ENCODE measurements around the gene KRT82. TPM values are rescaled to one million over a fixed set of nuclear protein-coding genes. Genes with fewer than 3 reads are reported as not detected.

The KRT82 gene
- polyA plus RNA-seq, 1 of the 3 experiments (the other 2 are of a cell fraction): not detected

DNA sequence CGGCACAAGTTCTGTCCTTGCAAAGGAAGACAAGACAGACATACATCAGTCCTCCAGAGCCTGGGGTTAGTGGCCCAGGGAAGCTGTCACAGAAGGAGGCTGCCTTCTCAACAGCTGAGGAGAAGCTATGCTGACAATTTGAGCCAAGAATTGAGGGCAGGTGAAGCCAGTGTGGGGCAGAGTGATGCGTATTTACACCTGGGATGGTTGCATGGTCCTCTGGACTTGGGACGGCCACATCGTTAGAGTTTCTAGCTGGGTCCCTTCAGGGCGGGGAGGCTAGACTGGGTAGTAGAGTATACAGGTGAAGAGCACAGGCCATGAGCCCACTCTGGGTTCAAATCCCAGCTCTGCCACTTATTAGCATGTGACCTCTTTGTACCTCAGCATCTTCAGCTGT is 55.3 kb downstream of the KRT82 start:
- Histone ChIP-seq H3K4me2 (no peak overlapping the region), H3K9me2 (no peaks in the 10 kb centered on the region), H3K4me1 (ENCODE audit: control insufficient read depth in 1 of 2, insufficient read depth in 2 of 2, low read depth in 1 of 2, low read length in 1 of 2) (no peaks in the 10 kb centered on the region; a peak in 1 of 4 replicates), H3K9ac (no peak overlapping the region), H2AFZ (ENCODE audit: low read depth) (no peak overlapping the region), H3K4me3 (ENCODE audit: low read depth in 2 of 2, low read length in 1 of 2) (no peak overlapping the region), H3K9me3 (no peaks in the 10 kb centered on the region), H3K27ac (ENCODE audit: low read depth in 2 of 2, low read length in 1 of 2) (no peak overlapping the region), H3K79me2 (ENCODE audit: insufficient read depth) (no peaks in the 10 kb centered on the region), H4K20me1 (ENCODE audit: insufficient read depth) (no peaks in the 10 kb centered on the region), H3F3A (replicated peaks; ENCODE audit: insufficient read depth) (no peaks in the 10 kb centered on the region), H3K36me3 (replicated peaks in 1 of 2; ENCODE audit: control insufficient read depth in 1 of 2, insufficient read depth in 2 of 2, low read length in 1 of 2) (no peaks in the 10 kb centered on the region), H3K27me3 (ENCODE audit: insufficient read depth) (peaks cover 40% of the 10 kb centered on the region)
- POLR2A ChIA-PET: no interaction called here
- TF ChIP-seq NFIC (IDR thresholded peaks at IDR 0.05; ENCODE audit: borderline replicate concordance): no peak
- TF ChIP-seq, protein P1, sequence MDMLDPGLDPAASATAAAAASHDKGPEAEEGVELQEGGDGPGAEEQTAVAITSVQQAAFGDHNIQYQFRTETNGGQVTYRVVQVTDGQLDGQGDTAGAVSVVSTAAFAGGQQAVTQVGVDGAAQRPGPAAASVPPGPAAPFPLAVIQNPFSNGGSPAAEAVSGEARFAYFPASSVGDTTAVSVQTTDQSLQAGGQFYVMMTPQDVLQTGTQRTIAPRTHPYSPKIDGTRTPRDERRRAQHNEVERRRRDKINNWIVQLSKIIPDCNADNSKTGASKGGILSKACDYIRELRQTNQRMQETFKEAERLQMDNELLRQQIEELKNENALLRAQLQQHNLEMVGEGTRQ (IDR thresholded peaks at IDR 0.05; ENCODE audit: borderline replicate concordance, low read depth, low read length): no peak
- no peak for TF ChIP-seq ELF1 (IDR thresholded peaks at IDR 0.05)
- TF ChIP-seq JUND (IDR thresholded peaks at IDR 0.05): no peak
- no peak for TF ChIP-seq EZH2phosphoT487 (IDR thresholded peaks at IDR 0.05; ENCODE audit: borderline replicate concordance, low read depth)
- TF ChIP-seq GATA2 (CRISPR knock-in tag; IDR thresholded peaks at IDR 0.05): no peak
- no peak for TF ChIP-seq SIN3A (IDR thresholded peaks at IDR 0.05; ENCODE audit: borderline replicate concordance, low read depth, low read length)
- no peak for TF ChIP-seq RAD21 (IDR thresholded peaks at IDR 0.05; ENCODE audit: low read length)
- no peak for TF ChIP-seq RFX5 (IDR thresholded peaks at IDR 0.05; ENCODE audit: low read length)
- no peak for TF ChIP-seq SMC3 (IDR thresholded peaks at IDR 0.05; ENCODE audit: low read depth, low read length)
- no peak for TF ChIP-seq CHD2 (IDR thresholded peaks at IDR 0.05; ENCODE audit: low read length, partially characterized antibody)
- no peak for TF ChIP-seq MEF2A (IDR thresholded peaks at IDR 0.05; ENCODE audit: borderline replicate concordance, low read depth)
- no peak for TF ChIP-seq YY1 (IDR thresholded peaks at IDR 0.05; ENCODE audit: low read depth)
- TF ChIP-seq FOSL2 (IDR thresholded peaks at IDR 0.05; ENCODE audit: borderline replicate concordance, low read depth): no peak
- TF ChIP-seq, protein P2, sequence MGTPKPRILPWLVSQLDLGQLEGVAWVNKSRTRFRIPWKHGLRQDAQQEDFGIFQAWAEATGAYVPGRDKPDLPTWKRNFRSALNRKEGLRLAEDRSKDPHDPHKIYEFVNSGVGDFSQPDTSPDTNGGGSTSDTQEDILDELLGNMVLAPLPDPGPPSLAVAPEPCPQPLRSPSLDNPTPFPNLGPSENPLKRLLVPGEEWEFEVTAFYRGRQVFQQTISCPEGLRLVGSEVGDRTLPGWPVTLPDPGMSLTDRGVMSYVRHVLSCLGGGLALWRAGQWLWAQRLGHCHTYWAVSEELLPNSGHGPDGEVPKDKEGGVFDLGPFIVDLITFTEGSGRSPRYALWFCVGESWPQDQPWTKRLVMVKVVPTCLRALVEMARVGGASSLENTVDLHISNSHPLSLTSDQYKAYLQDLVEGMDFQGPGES (IDR thresholded peaks at IDR 0.05; ENCODE audit: low read depth, low read length): no peak
- no peak for TF ChIP-seq TEAD4 (IDR thresholded peaks at IDR 0.05; ENCODE audit: borderline replicate concordance, insufficient read depth)
- TF ChIP-seq, protein P3, sequence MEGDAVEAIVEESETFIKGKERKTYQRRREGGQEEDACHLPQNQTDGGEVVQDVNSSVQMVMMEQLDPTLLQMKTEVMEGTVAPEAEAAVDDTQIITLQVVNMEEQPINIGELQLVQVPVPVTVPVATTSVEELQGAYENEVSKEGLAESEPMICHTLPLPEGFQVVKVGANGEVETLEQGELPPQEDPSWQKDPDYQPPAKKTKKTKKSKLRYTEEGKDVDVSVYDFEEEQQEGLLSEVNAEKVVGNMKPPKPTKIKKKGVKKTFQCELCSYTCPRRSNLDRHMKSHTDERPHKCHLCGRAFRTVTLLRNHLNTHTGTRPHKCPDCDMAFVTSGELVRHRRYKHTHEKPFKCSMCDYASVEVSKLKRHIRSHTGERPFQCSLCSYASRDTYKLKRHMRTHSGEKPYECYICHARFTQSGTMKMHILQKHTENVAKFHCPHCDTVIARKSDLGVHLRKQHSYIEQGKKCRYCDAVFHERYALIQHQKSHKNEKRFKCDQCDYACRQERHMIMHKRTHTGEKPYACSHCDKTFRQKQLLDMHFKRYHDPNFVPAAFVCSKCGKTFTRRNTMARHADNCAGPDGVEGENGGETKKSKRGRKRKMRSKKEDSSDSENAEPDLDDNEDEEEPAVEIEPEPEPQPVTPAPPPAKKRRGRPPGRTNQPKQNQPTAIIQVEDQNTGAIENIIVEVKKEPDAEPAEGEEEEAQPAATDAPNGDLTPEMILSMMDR (IDR thresholded peaks at IDR 0.05): no peak
- TF ChIP-seq, protein P4, sequence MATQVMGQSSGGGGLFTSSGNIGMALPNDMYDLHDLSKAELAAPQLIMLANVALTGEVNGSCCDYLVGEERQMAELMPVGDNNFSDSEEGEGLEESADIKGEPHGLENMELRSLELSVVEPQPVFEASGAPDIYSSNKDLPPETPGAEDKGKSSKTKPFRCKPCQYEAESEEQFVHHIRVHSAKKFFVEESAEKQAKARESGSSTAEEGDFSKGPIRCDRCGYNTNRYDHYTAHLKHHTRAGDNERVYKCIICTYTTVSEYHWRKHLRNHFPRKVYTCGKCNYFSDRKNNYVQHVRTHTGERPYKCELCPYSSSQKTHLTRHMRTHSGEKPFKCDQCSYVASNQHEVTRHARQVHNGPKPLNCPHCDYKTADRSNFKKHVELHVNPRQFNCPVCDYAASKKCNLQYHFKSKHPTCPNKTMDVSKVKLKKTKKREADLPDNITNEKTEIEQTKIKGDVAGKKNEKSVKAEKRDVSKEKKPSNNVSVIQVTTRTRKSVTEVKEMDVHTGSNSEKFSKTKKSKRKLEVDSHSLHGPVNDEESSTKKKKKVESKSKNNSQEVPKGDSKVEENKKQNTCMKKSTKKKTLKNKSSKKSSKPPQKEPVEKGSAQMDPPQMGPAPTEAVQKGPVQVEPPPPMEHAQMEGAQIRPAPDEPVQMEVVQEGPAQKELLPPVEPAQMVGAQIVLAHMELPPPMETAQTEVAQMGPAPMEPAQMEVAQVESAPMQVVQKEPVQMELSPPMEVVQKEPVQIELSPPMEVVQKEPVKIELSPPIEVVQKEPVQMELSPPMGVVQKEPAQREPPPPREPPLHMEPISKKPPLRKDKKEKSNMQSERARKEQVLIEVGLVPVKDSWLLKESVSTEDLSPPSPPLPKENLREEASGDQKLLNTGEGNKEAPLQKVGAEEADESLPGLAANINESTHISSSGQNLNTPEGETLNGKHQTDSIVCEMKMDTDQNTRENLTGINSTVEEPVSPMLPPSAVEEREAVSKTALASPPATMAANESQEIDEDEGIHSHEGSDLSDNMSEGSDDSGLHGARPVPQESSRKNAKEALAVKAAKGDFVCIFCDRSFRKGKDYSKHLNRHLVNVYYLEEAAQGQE (IDR thresholded peaks at IDR 0.05; ENCODE audit: low read depth, low read length): no peak
- CTCF ChIA-PET: interaction anchor here (1.1 to 3.1 kb wide), 5 partner anchors 21 to 534 kb away, joined by 3 to 18 read pairs (median 4); no protein-coding TSS in a partner anchor
- 63% methylated on average over 2 of the region's 5 CpGs for WGBS (ENCODE audit: low lambda C conversion rate)
- DNase-seq: no peak

All from SK-N-SH (cell line).